Cerebellar cortex (tissue), 1 donor: ENCODE results near the gene RABEP2.
A peak's percentile ranks its signal among the peaks of the same experiment; 100 is the strongest.
"Not testable (repeated sequence)": the region's sequence is repeated elsewhere in the genome, so short reads cannot be mapped to it uniquely, and the experiment has no call there.

Experiments
- DNase-seq: peaks from one replicate; pipeline ENCODE4 v3.0.0-alpha.2; 2015; ENCODE audit warnings: low spot score

RABEP2 gene

DNA sequence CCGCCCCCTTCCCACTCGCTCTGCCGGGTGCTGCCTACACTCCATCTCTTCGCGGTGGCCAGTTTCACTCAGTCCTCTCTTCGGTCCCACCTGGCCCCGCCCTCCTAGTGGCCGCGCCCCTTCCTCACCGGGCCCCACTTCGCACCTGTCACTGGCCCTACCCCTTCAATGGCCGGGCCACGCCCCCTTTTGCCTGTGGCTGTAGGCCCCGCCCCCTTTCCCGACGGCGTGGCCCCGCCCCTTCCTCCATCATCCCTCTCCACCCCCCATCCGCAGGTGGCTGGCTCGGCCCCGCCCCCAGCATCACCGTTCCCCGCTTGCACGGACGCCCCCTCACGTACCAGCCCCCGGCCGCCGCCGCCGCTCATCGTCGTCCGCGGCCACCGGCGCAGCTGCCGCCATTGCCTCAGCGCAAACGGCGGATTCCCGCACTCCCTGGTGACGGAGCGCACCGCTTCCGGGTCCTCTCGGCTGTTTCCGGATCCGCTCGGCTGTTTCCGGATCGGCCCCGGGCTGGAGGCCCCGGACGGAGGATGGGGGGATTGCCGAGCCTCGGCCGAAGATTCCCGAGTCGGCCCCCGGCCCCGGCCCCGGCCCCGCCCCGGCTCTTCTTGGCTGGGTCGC lies at the start of gene RABEP2:
RABEP2 (minus strand) TSS at position 477 of the 624 bp plus-strand sequence; CDS start at position 402, 75 bp downstream.
- DNase-seq: peak; percentile 87

DNA sequence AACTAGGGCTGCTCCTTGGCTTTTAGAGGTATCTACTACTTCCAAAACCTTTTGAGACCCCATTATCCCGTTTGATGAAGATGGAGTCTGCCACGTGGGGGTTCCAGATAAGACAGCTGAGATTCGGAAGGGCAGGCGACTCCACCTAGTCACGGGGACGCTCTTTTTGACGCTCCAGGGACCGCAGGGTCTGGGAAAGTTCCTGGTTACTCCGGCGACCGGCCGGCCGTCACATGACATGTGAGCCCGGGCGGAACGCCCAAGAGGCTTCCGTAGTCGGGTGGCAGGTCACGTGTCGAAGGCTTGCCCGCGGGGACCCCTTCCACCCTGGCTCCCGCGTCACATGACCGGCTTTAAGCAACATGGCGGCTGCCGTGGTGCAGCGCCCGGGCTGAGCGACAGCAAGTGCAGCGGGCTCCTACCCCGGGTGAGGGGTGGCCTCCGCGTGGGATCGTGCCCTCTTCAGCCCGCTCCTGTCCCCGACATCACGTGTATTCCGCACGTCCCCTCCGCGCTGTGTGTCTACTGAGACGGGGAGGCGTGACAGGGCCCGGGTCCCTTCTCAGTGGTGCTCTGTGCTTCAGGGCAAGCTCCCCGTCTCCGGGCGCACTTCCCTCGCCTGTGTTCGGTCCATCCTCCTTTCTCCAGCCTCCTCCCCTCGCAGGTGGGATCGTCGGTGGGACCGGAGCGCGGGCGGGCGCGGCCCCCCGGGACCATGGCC lies 49.6 kb upstream of the RABEP2 start, which contains the start of gene SPNS1:
SPNS1 (plus strand) TSS at position 342 of the 721 bp plus-strand sequence; CDS start at position 716, 374 bp downstream.
- DNase-seq: peak; percentile 96

DNA sequence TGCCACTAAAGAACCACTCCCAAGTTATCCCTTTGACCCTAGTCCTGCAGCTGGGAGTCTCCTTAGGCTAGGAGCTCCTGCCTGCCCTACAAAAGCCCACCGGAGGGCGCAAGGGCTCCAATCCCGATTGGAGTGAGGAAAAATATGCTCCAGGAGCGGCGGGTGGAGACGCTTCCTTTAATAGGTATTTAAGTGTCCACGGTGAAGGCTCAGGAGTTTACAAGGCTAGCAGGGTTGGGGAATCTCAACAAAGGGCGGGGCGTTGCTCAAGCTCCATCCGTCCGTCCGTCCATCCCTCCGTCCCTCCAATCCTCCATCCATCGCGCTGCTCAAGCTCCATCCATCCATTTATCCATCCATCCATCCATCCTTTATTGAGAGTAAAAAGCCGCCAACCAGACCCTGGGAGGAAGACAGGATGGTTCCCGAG lies 49.0 kb upstream of the RABEP2 start:
- peak; percentile 79 for DNase-seq

DNA sequence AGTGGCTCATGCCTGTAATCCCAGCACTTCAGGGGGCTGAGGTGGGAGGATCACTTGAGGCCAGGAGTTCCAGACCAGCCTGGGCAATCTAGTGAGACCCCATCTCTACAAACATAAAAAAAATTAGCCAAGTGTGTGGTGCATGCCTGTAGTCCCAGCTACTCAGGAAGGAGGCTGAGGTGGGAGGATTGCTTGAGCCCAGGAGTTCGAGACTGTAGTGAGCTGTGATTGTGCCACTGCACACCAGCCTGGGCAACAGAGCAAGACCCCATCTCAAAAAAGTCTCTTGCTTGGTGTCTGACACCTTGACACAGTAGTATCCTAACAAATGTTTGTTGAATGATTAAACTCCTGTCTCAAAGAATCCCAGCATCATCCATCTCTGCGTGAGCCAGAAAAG lies 44.7 kb upstream of the RABEP2 start:
- DNase-seq: not testable (repeated sequence)

DNA sequence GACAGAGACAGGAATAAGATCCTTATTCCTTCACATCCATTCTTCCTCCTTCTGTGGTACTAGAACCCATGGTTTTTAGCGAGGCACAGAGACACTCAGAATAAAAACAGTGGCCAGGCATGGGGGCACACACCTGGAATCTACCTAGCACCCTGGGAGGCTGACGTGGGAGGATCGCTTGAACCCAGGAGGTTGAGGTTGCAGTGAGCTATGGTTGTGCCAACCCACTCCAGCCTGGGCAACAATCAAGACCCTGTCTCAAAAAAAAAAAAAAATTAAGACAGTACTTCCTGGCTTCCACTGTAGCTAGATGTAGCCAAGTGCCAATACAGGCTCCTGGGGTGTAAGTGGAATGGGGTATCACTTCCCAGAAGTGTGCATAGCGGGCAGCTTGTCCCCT lies 42.1 kb upstream of the RABEP2 start:
- no peak for DNase-seq

DNA sequence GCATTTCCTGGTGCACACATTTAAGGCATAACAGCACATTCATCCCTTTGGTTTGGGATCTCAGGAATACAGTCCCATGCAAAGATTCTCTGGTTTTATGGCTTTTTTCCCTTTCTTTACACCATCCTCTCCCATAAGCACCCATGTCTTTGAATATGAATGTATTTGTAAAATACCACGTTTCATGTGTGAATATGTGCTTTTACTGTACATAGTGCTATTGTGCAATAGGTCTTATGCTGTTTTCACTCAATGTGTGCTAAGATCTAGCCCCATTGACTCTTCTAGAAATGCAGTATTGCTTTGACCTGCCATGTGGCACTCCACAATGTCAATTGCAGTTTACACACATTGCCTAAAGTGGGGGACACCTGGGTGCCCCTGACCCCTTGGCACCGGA lies 39.5 kb upstream of the RABEP2 start:
- no peak for DNase-seq

- DNase-seq: no peak
Measured at GRCh38 chr16:28964072-28964471, 39.0 kb upstream of the RABEP2 start.

DNA sequence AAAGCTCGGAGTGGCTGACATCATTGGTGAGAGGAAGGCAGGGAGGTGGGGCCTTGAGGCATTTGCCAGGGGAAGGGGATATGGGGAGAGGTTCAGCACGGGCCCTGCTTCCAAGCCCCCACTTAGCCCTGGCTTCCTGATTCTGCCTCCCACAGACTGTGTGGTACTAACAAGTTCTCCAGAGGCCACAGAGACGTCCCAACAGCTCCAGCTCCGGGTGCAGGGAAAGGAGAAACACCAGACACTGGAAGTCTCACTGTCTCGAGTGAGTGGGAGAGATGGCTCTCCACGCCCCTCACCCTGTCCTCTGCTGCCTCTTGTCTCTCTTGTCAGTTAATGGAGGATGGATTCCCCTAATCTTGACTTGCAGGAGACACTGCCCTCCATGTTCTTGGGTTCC lies 33.8 kb upstream of the RABEP2 start:
- no peak for DNase-seq

GRCh38 chr16:28958216-28958615 lies 33.2 kb upstream of the RABEP2 start:
- no peak for DNase-seq

DNA sequence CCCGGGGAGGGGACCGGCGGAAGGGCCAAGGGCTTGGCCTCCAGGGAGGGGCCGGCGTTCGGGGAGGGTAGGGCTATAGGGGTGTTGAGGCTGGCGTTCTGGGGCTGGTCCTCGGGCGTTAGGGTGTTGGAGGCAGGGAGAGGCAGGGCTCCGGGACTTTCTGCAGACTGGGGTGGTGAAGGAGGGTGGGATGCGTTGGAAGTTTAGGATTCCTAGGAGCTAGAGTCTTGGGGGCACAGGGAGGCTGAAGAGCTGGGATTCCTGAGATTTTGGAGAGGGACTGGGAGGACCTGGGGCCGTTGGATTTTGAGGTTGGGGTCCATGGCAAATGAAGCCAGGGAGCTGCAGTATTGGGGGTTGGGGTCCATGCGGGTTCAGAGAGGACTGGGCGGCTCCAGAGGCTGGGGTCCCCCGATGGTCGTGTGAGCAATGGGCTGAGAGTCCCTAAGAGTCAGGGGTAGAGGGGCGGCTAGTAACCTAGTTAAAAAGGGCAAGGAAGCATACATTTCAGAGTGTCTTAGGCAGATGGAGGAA lies 26.4 kb upstream of the RABEP2 start:
- DNase-seq: no peak

DNA sequence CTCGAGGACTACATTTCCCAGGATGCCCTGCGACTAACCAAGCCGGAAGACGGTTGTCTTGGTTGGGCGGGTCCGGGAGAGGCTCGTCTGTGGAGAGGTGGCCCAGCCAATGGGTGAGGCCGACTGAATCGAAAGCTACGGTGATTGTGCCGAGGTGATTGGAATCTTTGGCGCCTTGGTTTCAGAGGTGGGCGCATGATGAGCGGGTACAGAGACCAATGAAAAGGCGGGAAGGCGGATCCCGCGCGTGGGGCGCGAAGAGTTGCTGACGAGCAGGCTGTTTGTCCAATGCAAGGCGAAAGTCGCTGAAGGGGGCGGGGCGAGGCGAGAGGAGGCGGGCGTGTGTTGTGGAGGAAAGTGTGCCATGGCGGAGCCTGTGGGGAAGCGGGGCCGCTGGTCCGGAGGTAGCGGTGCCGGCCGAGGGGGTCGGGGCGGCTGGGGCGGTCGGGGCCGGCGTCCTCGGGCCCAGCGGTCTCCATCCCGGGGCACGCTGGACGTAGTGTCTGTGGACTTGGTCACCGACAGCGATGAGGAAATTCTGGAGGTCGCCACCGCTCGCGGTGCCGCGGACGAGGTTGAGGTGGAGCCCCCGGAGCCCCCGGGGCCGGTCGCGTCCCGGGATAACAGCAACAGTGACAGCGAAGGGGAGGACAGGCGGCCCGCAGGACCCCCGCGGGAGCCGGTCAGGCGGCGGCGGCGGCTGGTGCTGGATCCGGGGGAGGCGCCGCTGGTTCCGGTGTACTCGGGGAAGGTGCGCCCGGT lies 25.8 kb upstream of the RABEP2 start, which contains the start of gene NFATC2IP:
NFATC2IP (plus strand) TSS at position 290 of the 762 bp plus-strand sequence; CDS start at position 365, 75 bp downstream.
- peak; percentile 100 for DNase-seq

DNA sequence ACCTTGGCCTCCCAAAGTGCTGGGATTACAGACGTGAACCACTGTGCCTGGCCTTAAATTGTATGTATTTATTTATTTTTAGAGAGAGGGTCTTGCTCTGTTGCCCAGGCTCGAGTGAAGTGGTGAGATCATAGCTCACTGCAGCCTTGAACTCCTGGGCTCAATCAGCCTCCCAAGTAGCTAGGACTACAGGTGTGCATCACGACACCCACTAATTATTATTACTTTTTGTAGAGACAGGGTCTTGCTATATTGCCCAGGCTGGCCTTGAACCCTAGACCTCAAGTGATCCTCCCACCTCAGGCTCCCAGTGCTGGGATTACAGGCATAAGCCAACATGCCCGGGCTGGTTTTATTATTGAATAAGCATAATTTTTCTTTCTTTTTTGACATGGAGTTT lies 21.6 kb upstream of the RABEP2 start:
- no peak for DNase-seq

DNA sequence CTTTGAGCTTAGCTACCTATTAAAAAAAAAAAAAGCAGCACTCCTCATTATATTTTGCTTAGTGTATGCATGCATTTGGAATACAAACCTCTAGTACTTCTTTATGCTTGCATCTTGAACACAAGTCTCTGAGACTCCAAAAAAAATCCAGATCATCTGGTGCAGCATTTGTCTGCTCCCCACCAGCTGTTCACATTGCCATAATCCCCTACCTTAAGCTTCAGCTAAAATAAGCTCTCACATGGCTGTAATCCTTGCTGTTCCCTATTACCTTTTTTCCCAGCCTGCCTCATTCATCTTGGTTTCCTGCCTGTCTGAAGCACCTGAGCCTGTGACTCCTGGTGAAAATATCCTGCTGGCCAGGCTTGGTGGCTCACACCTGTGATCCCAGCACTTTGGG lies 18.2 kb upstream of the RABEP2 start:
- DNase-seq: no peak

DNA sequence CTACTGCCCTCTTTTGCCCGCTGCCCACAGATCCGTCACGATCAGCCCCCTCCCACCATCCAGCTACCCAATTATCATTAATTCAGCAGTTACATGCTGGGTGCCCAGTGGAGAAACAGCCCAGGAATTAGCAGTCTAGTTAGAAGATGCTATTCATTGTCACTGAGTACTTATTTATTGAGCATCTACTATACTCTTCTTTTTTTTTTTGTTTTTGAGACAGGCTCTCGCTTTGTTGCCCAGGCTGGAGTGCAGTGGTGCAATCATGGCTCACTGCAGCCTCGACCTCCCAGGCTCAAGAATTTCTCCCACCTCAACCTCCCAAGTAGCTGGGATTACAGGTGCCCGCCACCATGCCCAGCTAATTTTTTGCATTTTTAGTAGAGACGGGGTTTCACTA lies 14.8 kb upstream of the RABEP2 start:
- DNase-seq: not testable (repeated sequence)

GRCh38 chr16:28938721-28939120 lies 13.7 kb upstream of the RABEP2 start:
- DNase-seq: no peak

GRCh38 chr16:28937222-28937876 lies 12.3 kb upstream of the RABEP2 start:
- DNase-seq: no peak

DNA sequence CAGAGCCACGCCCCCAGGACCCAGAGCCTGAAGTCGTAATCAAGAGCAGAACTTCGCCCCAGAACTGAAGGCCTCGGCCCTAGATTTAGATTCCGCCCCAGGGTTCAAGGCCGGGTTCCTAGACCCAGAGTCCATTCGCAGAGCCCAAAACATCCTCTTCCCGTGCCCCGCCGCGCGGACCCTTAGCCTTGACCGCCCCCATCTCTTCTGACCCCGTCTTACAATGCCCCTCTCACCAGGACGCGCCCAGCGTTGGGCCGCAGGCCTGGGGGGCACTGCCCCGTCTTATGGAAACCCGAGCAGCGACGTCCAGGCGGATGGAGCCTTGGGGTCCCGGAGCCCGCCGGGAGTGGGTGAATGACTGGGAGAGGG lies 11.7 kb upstream of the RABEP2 start:
- no peak for DNase-seq

GRCh38 chr16:28935924-28936783 lies 11.1 kb upstream of the RABEP2 start:
- DNase-seq: no peak

DNA sequence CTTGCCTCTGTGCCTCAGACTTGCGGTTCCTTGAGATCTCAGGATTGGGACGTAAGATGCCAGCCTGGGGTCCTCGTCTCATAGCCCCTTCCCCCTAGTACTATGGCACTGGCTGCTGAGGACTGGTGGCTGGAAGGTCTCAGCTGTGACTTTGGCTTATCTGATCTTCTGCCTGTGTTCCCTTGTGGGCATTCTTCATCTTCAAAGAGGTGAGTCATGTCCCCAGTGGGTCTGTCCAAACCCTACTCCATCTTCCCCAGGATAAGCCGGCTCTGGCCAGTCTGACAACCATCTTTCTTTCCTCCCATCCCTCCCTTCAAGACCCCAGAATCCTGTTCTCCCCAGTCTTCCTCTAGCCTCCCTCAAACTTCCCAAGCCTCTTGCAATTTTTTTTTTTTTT lies 10.3 kb upstream of the RABEP2 start:
- DNase-seq: no peak

GRCh38 chr16:28933171-28933570 lies 8.1 kb upstream of the RABEP2 start:
- no peak for DNase-seq
